MM.1S (cell line): ENCODE measurements around the gene RNF114.

ENCODE experiments used
- DNase-seq: peaks from one replicate; pipeline ENCODE4 v3.0.0-alpha.2; 2015
- H2AFZ ChIP-seq: fragments of 300-600 bp; sonication (generic); 2 replicates; pipeline ENCODE4 v1.6.0; 2016; ENCODE audit warnings: antibody characterized with exemption, low read length
- H3F3A ChIP-seq: fragments of 300-600 bp; sonication (generic); 2 replicates; pipeline ENCODE4 v1.6.1; 2016; ENCODE audit warnings: mild to moderate bottlenecking, antibody characterized with exemption, low read length, moderate library complexity, mixed read lengths; ENCODE audit not compliant: insufficient read depth
- H3K27ac ChIP-seq: fragments of 300-600 bp; sonication (generic); 2 replicates; pipeline ENCODE4 v1.5.1; 2016; ENCODE audit warnings: mild to moderate bottlenecking, low read length
- H3K27me3 ChIP-seq: fragments of 300-600 bp; sonication (generic); replicated peaks from 2 replicates; pipeline ENCODE4 v1.6.0; 2016; ENCODE audit warnings: low read length; ENCODE audit not compliant: insufficient read depth
- H3K36me3 ChIP-seq: fragments of 300-600 bp; sonication (generic); replicated peaks from 2 replicates; pipeline ENCODE4 v1.6.1; 2016; ENCODE audit warnings: mild to moderate bottlenecking, low read length, mixed read lengths; ENCODE audit not compliant: insufficient read depth
- H3K4me1 ChIP-seq: fragments of 300-600 bp; sonication (generic); 2 replicates; pipeline ENCODE4 v1.6.1; 2016; ENCODE audit warnings: low read length, mixed read lengths
- H3K4me2 ChIP-seq: fragments of 300-600 bp; sonication (generic); 2 replicates; pipeline ENCODE4 v1.6.0; 2016; ENCODE audit warnings: low read depth, low read length
- H3K4me3 ChIP-seq: fragments of 300-600 bp; sonication (generic); 2 replicates; pipeline ENCODE4 v1.5.1; 2016; ENCODE audit warnings: low read length, mixed read lengths
- H3K79me2 ChIP-seq: fragments of 300-600 bp; sonication (generic); 2 replicates; pipeline ENCODE4 v1.6.1; 2016; ENCODE audit warnings: mixed run types, low read length, mixed read lengths
- H3K9ac ChIP-seq: fragments of 300-600 bp; sonication (generic); 2 replicates; pipeline ENCODE4 v1.6.1; 2016; ENCODE audit warnings: low read length, mixed read lengths
- H3K9me2 ChIP-seq: fragments of 300-600 bp; sonication (generic); replicated peaks from 2 replicates; pipeline ENCODE4 v1.6.1; 2016; ENCODE audit warnings: mild to moderate bottlenecking, low read length, mixed read lengths; ENCODE audit not compliant: insufficient read depth
- H3K9me3 ChIP-seq: fragments of 300-600 bp; sonication (generic); replicated peaks from 2 replicates; pipeline ENCODE4 v1.6.1; 2016; ENCODE audit warnings: mild to moderate bottlenecking, low read length, mixed read lengths; ENCODE audit not compliant: insufficient read depth
- H4K20me1 ChIP-seq: fragments of 300-600 bp; sonication (generic); 2 replicates; pipeline ENCODE4 v1.6.1; 2016; ENCODE audit warnings: mild to moderate bottlenecking, low read length, moderate library complexity, mixed read lengths; ENCODE audit not compliant: insufficient read depth
- CTCF ChIP-seq: fragments of 300-600 bp; sonication (generic); IDR thresholded peaks from 2 replicates; pipeline ENCODE4 v1.5.1; 2016; ENCODE audit warnings: antibody characterized with exemption, low read length, mixed read lengths
- EZH2 ChIP-seq: fragments of 300-600 bp; sonication (generic); optimal IDR thresholded peaks from 2 replicates; pipeline ENCODE3; 2017; ENCODE audit warnings: low read depth, mild to moderate bottlenecking, antibody characterized with exemption, low read length, mixed read lengths
- EZH2phosphoT487 ChIP-seq: fragments of 300-600 bp; sonication (generic); IDR thresholded peaks from 2 replicates; pipeline ENCODE4 v1.6.1; 2018; ENCODE audit warnings: antibody characterized with exemption, low read length

Gene RNF114

GRCh38 chr20:49961413-49961812, 25.2 kb downstream of the RNF114 start:
- Histone ChIP-seq H4K20me1 (no peaks in the 10 kb centered on the region), H2AFZ (no peak overlapping the region), H3K4me2 (no peak overlapping the region), H3K36me3 (no peaks in the 10 kb centered on the region), H3K9me2 (no peaks in the 10 kb centered on the region), H3K9ac (no peak overlapping the region), H3F3A (no peaks in the 10 kb centered on the region), H3K4me1 (no peaks in the 10 kb centered on the region), H3K4me3 (no peak overlapping the region), H3K27ac (no peak overlapping the region), H3K79me2 (no peaks in the 10 kb centered on the region), H3K9me3 (no peaks in the 10 kb centered on the region), H3K27me3 (no peaks in the 10 kb centered on the region)
- TF ChIP-seq EZH2phosphoT487 (no peak), EZH2 (no peak), CTCF (no peak)
- no peak for DNase-seq

- TF ChIP-seq CTCF (peak; percentile 85), EZH2phosphoT487 (no peak)
- no peak overlapping the region for H3K4me3 ChIP-seq
Measured at GRCh38 chr20:49964964-49965780, 29.0 kb downstream of the RNF114 start.

GRCh38 chr20:49965781-49966305, 29.6 kb downstream of the RNF114 start:
- no peaks in the 10 kb centered on the region for H3K9me2 ChIP-seq
- no peak overlapping the region for H3K9ac ChIP-seq
- peaks cover 14% of the 10 kb centered on the region; the same call in 1 of the 2 replicates for H3F3A ChIP-seq
- H3K27ac ChIP-seq: no peak overlapping the region
- H3K4me3 ChIP-seq: no peak overlapping the region
- no peaks in the 10 kb centered on the region for H3K27me3 ChIP-seq
- no peak overlapping the region for H3K4me2 ChIP-seq
- no peaks in the 10 kb centered on the region for H3K79me2 ChIP-seq
- DNase-seq: no peak
- TF ChIP-seq EZH2 (no peak), EZH2phosphoT487 (no peak), CTCF (no peak)
- no peaks in the 10 kb centered on the region for H4K20me1 ChIP-seq
- no peak overlapping the region for H2AFZ ChIP-seq
- peaks cover 17% of the 10 kb centered on the region; the same call in 1 of the 2 replicates for H3K4me1 ChIP-seq
- no peaks in the 10 kb centered on the region for H3K9me3 ChIP-seq
- no peaks in the 10 kb centered on the region for H3K36me3 ChIP-seq

More at GRCh38 chr20:49964964-49965780, 29.0 kb downstream of the RNF114 start:
- DNase-seq: peak; percentile 32
- Histone ChIP-seq H3K27me3 (no peaks in the 10 kb centered on the region), H3F3A (peaks cover 10% of the 10 kb centered on the region; the same call in 1 of the 2 replicates), H2AFZ (no peak overlapping the region), H3K36me3 (no peaks in the 10 kb centered on the region), H3K9me3 (no peaks in the 10 kb centered on the region), H4K20me1 (no peaks in the 10 kb centered on the region), H3K79me2 (no peaks in the 10 kb centered on the region), H3K9ac (no peak overlapping the region), H3K9me2 (no peaks in the 10 kb centered on the region), H3K4me1 (peaks cover 10% of the 10 kb centered on the region; the same call in 1 of the 2 replicates), H3K4me2 (no peak overlapping the region), H3K27ac (no peak overlapping the region)
